ENCODE data around the gene LLGL1.

DNA sequence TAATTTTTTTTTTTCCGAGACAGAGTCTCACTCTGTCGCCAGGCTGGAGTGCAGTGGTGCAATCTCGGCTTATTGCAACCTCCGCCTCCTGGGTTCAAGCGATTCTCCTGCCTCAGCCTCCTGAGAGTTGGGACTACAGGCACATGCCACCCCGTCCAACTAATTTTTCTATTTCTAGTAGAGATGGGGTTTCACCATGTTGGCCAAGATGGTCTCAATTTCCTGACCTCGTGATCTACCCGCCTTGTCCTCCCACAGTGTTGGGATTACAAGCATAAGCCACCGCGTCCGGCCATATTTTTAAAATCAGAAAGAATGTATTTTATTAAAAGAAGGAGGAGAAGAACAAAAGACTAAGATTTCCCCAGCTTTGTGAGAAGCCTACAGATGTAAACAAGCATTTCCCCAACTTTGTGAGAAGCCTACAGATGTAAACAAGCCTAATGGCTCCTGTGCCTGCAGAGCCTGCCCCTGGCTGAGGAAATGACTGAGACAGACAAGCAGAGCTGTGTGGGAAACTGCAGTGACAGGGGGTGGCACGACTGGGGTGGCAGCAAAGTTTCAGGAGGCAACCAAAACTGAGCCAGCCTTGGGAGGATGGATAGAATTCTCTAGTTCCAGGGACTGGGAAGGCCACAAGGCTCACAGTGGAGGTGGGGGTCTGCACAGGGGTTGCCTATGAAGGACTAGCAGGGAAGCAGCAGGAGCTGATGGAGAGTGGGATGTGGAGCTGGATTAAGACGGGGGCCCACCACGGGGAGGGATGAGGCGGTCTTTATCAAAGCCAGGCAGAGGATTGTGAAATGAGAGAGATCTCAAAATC lies 66.5 kb downstream of the LLGL1 start:
- no peak for TF ChIP-seq POLR2A (IDR thresholded peaks at IDR 0.05)
- TF ChIP-seq, protein P1, sequence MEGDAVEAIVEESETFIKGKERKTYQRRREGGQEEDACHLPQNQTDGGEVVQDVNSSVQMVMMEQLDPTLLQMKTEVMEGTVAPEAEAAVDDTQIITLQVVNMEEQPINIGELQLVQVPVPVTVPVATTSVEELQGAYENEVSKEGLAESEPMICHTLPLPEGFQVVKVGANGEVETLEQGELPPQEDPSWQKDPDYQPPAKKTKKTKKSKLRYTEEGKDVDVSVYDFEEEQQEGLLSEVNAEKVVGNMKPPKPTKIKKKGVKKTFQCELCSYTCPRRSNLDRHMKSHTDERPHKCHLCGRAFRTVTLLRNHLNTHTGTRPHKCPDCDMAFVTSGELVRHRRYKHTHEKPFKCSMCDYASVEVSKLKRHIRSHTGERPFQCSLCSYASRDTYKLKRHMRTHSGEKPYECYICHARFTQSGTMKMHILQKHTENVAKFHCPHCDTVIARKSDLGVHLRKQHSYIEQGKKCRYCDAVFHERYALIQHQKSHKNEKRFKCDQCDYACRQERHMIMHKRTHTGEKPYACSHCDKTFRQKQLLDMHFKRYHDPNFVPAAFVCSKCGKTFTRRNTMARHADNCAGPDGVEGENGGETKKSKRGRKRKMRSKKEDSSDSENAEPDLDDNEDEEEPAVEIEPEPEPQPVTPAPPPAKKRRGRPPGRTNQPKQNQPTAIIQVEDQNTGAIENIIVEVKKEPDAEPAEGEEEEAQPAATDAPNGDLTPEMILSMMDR (IDR thresholded peaks at IDR 0.05) = no peak

Data from body of pancreas (tissue), 4 donors.